B cell (primary cell): ENCODE measurements around the gene SEPTIN7. TPM values are rescaled to one million over a fixed set of nuclear protein-coding genes. Genes with fewer than 3 reads are reported as not detected.
"Not testable (repeated sequence)": the region's sequence is repeated elsewhere in the genome, so short reads cannot be mapped to it uniquely, and the experiment has no call there.

Experiments used
- ATAC-seq: fragments of 200-7000 bp; cut with Tn5 transposase; one replicate; pipeline ENCODE4 v1.10.0; 2021; ENCODE audit warnings: low read depth, mild to moderate bottlenecking, moderate number of reproducible peaks, moderate library complexity
- CTCF ChIA-PET: fragments of 350-600 bp; sonication (Branson Sonifier 250); formaldehyde crosslinking; loops from one replicate; lab custom pipeline; 2021; ENCODE audit warnings: antibody characterized with exemption, inconsistent platforms; lab: Charles Lee
- POLR2A ChIA-PET: fragments of 350-600 bp; sonication (Branson Sonifier 250); formaldehyde crosslinking; loops from one replicate; lab custom pipeline; 2021; ENCODE audit warnings: antibody characterized with exemption; lab: Charles Lee
- DNase-seq: peaks from one replicate; pipeline ENCODE4 v3.0.0; 2013
- H2AFZ ChIP-seq: 2 replicates; pipeline ENCODE4 v1.6.1; 2012; ENCODE audit warnings: mild to moderate bottlenecking, low read depth, low read length; ENCODE audit not compliant: insufficient read depth, poor library complexity, severe bottlenecking
- H3K27ac ChIP-seq, 2 donors: 1 replicate in 1 of 2; 2 replicates in 1 of 2; pipeline ENCODE4 v1.5.1; 2012 to 2013; ENCODE audit warnings: low read length in 2 of 2, mild to moderate bottlenecking in 2 of 2, moderate library complexity in 1 of 2
- H3K27me3 ChIP-seq, 4 experiments: fragments of 200-600 bp in 1 of 4; sonication (generic) in 1 of 4; replicated peaks in 1 of 4; 1 replicate in 2 of 4; 2 replicates in 2 of 4; pipeline versions ENCODE4 v1.6.1 to v1.7.0; 2013 to 2016; ENCODE audit warnings: low read length in 3 of 4, mild to moderate bottlenecking in 2 of 4, mixed read lengths in 1 of 4, moderate library complexity in 1 of 4; ENCODE audit not compliant: insufficient read depth in 4 of 4, control insufficient read depth in 3 of 4; ENCODE audit errors: control extremely low read depth in 1 of 4
- H3K36me3 ChIP-seq, 2 experiments: replicated peaks in 1 of 2; 1 replicate in 1 of 2; 2 replicates in 1 of 2; pipeline versions ENCODE4 v1.6.1 to v1.7.1; 2013; ENCODE audit warnings: low read length in 1 of 2; ENCODE audit not compliant: insufficient read depth in 2 of 2, control insufficient read depth in 1 of 2; ENCODE audit errors: control extremely low read depth in 1 of 2, extremely low read depth in 1 of 2
- H3K4me1 ChIP-seq, 2 donors: fragments of 200-600 bp in 1 of 2; sonication (generic) in 1 of 2; 1 replicate in 1 of 2; 2 replicates in 1 of 2; pipeline versions ENCODE4 v1.5.1 to v1.6.1; 2013 to 2017; ENCODE audit warnings: low read length in 2 of 2; ENCODE audit not compliant: control insufficient read depth in 2 of 2, insufficient read depth in 2 of 2
- H3K4me2 ChIP-seq: replicated peaks from 2 replicates; pipeline ENCODE3; 2012; ENCODE audit warnings: mild to moderate bottlenecking, low read depth, low read length; ENCODE audit not compliant: poor library complexity, severe bottlenecking
- H3K4me3 ChIP-seq, 5 experiments: fragments of 200-600 bp in 1 of 5; sonication (generic) in 1 of 5; 1 replicate in 3 of 5; 2 replicates in 2 of 5; pipeline versions ENCODE4 v1.5.1 to v1.7.0; 2011 to 2016; ENCODE audit warnings: low read length in 4 of 5, mild to moderate bottlenecking in 4 of 5, low read depth in 2 of 5, control low read depth in 1 of 5, moderate library complexity in 1 of 5; ENCODE audit not compliant: insufficient read depth in 1 of 5; ENCODE audit errors: control extremely low read depth in 1 of 5, extremely low read depth in 1 of 5
- H3K79me2 ChIP-seq: fragments of 200-600 bp; sonication (generic); one replicate; pipeline ENCODE4 v1.6.0; 2016; ENCODE audit warnings: low read length; ENCODE audit not compliant: control insufficient read depth, insufficient read depth
- H3K9ac ChIP-seq: fragments of 200-600 bp; sonication (generic); 2 replicates; pipeline ENCODE4 v1.6.1; 2017; ENCODE audit warnings: mild to moderate bottlenecking, low read length, moderate library complexity
- H3K9me3 ChIP-seq, 3 donors: one replicate each; pipeline versions ENCODE4 v1.6.1 to v1.7.1; 2013; ENCODE audit warnings: low read length in 2 of 3; ENCODE audit not compliant: control insufficient read depth in 2 of 3, insufficient read depth in 1 of 3; ENCODE audit errors: control extremely low read depth in 1 of 3
- H4K20me1 ChIP-seq: 2 replicates; pipeline ENCODE4 v1.6.0; 2012; ENCODE audit warnings: mild to moderate bottlenecking, low read length; ENCODE audit not compliant: insufficient read depth, control insufficient read depth, poor library complexity, severe bottlenecking
- H3K27ac Mint-ChIP-seq: one replicate; pipeline ENCODE4 v1.8.0; 2021; ENCODE audit warnings: mixed read lengths
- H3K27me3 Mint-ChIP-seq: one replicate; pipeline ENCODE4 v1.8.0; 2021; ENCODE audit warnings: mixed read lengths
- H3K4me1 Mint-ChIP-seq: one replicate; pipeline ENCODE4 v1.8.0; 2021; ENCODE audit warnings: mixed read lengths
- H3K4me3 Mint-ChIP-seq: one replicate; pipeline ENCODE4 v1.8.0; 2021; ENCODE audit warnings: mixed read lengths
- H3K9me3 Mint-ChIP-seq: one replicate; pipeline ENCODE4 v1.8.0; 2022; ENCODE audit warnings: mixed read lengths; ENCODE audit not compliant: insufficient read depth
- CTCF ChIP-seq: fragments of 200-600 bp; IDR thresholded peaks from one replicate; pipeline ENCODE4 v1.8.0; 2022; ENCODE audit warnings: antibody characterized with exemption, mild to moderate bottlenecking
- EZH2 ChIP-seq: IDR thresholded peaks from 2 replicates; pipeline ENCODE4 v1.6.1; 2012; ENCODE audit warnings: borderline replicate concordance, low read depth, mild to moderate bottlenecking, moderate library complexity, low read length; ENCODE audit not compliant: insufficient read depth, poor library complexity, severe bottlenecking
- WGBS: methylation state at CpG from one replicate; pipeline ENCODE4 v1.1.5; 2013; ENCODE audit warnings: missing lambda C conversion rate; ENCODE audit not compliant: insufficient coverage; 5-methylcytosine and 5-hydroxymethylcytosine counted together
- intact Hi-C: fragments of 100-400 bp; cut with micrococcal nuclease; formaldehyde crosslinking; loops from one replicate; pipeline ENCODE4 v1.10.0; 2022
- polyA plus RNA-seq: library from polyadenylated mRNA; depleted of rRNA; stranded (reverse); fragments of >200 nt; gene quantifications from 2 replicates; pipeline ENCODE4 v1.2.3, GENCODE V29; 2012
- total RNA-seq, 2 donors: library from RNA; stranded (reverse); fragments of 120-200 nt in 1 of 2; gene quantifications; 1 replicate in 1 of 2; 2 replicates in 1 of 2; pipeline versions ENCODE4 v1.2.3 to v1.2.4, GENCODE V29; 2013 to 2022

The SEPTIN7 gene
- total and polyA plus RNA-seq, 2 donors (not counting 1 experiment from before 2014, with no cell fraction given) = 70.0 to 315 TPM

GRCh38 chr7:35755711-35756110, 45.1 kb upstream of the SEPTIN7 start:
- no peak overlapping the region for H3K27ac ChIP-seq
- no peak for DNase-seq
- CTCF ChIA-PET = no interaction called here

GRCh38 chr7:35756453-35756852, 44.4 kb upstream of the SEPTIN7 start:
- H3K4me3 ChIP-seq, H3K79me2 ChIP-seq, ATAC-seq, H4K20me1 ChIP-seq, H3K9me3 Mint-ChIP-seq, H3K27me3 ChIP-seq, DNase-seq, CTCF ChIA-PET, H3K27ac ChIP-seq, H3K4me2 ChIP-seq, H2AFZ ChIP-seq, H3K4me1 ChIP-seq, H3K36me3 ChIP-seq, H3K9me3 ChIP-seq, H3K4me1 Mint-ChIP-seq, H3K27me3 Mint-ChIP-seq, H3K27ac Mint-ChIP-seq, H3K4me3 Mint-ChIP-seq, POLR2A ChIA-PET, H3K9ac ChIP-seq: not testable (repeated sequence)
- 100% methylated on average over 1 of the region's 2 CpGs for WGBS
- TF ChIP-seq CTCF = peak; percentile 22
- intact Hi-C loops = loop anchor here (5.0 kb wide), 1 partner anchor 39 kb away; no protein-coding TSS in a partner anchor

More at GRCh38 chr7:35755711-35756110, 45.1 kb upstream of the SEPTIN7 start:
- Mint-ChIP-seq H3K9me3 (no peaks in the 10 kb centered on the region), H3K27me3 (no peaks in the 10 kb centered on the region), H3K4me3 (no peak overlapping the region), H3K4me1 (peaks cover 7% of the 10 kb centered on the region), H3K27ac (no peak overlapping the region)
- Histone ChIP-seq H3K27me3 (no peaks in the 10 kb centered on the region), H3K79me2 (no peaks in the 10 kb centered on the region), H3K4me1 (peaks cover 0 to 3% of the 10 kb centered on the region in 2 donors), H2AFZ (no peak overlapping the region), H3K36me3 (no peaks in the 10 kb centered on the region), H3K4me3 (no peak overlapping the region), H4K20me1 (no peaks in the 10 kb centered on the region), H3K9me3 (no peaks in the 10 kb centered on the region), H3K9ac (no peak overlapping the region), H3K4me2 (no peak overlapping the region)
- POLR2A ChIA-PET = no interaction called here
- WGBS = 100% methylated on average over 2 of the region's 3 CpGs
- TF ChIP-seq EZH2 (no peak), CTCF (no peak)
- intact Hi-C loops = loop anchor here (5.0 kb wide), 1 partner anchor 38 kb away; no protein-coding TSS in a partner anchor
- no peak for ATAC-seq
